CD4-positive, alpha-beta T cell treated with Interleukin-2 at 100 ng/mL for 4 hours (primary cell): ENCODE results near the gene USP17L17.
A peak's percentile ranks its signal among the peaks of the same experiment; 100 is the strongest.
"Not testable (repeated sequence)": the region's sequence is repeated elsewhere in the genome, so short reads cannot be mapped to it uniquely, and the experiment has no call there.

ENCODE experiments used
- DNase-seq: peaks from one replicate; pipeline ENCODE4 v3.0.0-alpha.2; 2020; ENCODE audit warnings: low spot score

The USP17L17 gene, protein sequence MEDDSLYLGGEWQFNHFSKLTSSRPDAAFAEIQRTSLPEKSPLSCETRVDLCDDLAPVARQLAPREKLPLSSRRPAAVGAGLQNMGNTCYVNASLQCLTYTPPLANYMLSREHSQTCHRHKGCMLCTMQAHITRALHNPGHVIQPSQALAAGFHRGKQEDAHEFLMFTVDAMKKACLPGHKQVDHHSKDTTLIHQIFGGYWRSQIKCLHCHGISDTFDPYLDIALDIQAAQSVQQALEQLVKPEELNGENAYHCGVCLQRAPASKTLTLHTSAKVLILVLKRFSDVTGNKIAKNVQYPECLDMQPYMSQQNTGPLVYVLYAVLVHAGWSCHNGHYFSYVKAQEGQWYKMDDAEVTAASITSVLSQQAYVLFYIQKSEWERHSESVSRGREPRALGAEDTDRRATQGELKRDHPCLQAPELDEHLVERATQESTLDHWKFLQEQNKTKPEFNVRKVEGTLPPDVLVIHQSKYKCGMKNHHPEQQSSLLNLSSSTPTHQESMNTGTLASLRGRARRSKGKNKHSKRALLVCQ

DNA sequence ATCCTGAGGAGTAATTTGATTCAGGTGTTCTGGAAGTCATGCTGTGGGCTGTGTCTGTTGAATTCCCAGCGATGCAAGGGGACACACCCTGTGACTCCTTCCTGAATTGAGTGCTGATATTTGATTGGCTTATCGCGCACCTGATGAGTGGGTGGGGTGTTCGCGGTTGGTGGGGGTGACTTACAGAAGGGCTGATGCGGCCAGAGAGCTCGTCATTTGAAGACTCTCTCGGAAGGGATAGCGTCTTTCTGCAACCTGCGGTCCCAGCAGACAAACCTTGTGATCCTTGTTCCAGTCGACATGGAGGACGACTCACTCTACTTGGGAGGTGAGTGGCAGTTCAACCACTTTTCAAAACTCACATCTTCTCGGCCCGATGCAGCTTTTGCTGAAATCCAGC lies at the start of gene USP17L17:
Gene USP17L17, plus strand, starts transcription at position 301 of the 400 bp plus-strand sequence. Its CDS starts 0 bp downstream, at position 301.
- DNase-seq: not testable (repeated sequence)

DNA sequence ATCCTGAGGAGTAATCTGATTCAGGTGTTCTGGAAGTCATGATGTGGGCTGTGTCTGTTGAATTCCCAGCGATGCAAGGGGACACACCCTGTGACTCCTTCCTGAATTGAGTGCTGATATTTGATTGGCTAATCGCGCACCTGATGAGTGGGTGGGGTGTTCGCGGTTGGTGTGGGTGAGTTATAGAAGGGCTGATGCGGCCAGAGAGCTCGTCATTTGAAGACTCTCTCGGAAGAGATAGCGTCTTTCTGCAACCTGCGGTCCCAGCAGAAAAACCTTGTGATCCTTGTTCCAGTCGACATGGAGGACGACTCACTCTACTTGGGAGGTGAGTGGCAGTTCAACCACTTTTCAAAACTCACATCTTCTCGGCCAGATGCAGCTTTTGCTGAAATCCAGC lies 33.3 kb upstream of the USP17L17 start, which contains the start of gene USP17L10:
Gene USP17L10, plus strand, starts transcription at position 301 of the 400 bp plus-strand sequence. Its CDS starts 0 bp downstream, at position 301.
- DNase-seq: not testable (repeated sequence)

DNA sequence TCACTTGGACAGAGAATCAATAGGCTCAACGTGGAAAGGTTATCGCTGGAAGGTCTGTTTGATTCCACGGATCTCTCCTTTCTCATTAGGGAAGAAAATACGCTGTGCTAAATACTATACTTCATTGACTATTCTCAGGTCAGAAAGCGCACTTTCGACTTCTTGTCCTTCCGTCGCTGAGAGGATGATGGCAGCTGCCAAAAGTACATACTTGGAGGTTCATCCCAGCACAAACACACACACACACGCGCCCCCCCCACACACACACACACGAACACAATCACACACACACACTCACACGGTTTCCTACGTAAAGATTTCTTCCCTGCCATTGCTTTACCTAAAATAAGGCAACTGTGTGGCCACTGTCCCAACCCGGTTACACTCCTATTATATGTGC lies 29.0 kb upstream of the USP17L17 start:
- not testable (repeated sequence) for DNase-seq

DNA sequence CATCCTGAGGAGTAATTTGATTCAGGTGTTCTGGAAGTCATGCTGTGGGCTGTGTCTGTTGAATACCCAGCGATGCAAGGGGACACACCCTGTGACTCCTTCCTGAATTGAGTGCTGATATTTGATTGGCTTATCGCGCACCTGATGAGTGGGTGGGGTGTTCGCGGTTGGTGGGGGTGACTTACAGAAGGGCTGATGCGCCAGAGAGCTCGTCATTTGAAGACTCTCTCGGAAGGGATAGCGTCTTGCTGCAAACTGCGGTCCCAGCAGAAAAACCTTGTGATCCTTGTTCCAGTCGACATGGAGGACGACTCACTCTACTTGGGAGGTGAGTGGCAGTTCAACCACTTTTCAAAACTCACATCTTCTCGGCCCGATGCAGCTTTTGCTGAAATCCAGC lies 28.6 kb upstream of the USP17L17 start, which contains the start of gene USP17L11:
Gene USP17L11, plus strand, starts transcription at position 301 of the 400 bp plus-strand sequence. Its CDS starts 0 bp downstream, at position 301.
- DNase-seq: not testable (repeated sequence)

DNA sequence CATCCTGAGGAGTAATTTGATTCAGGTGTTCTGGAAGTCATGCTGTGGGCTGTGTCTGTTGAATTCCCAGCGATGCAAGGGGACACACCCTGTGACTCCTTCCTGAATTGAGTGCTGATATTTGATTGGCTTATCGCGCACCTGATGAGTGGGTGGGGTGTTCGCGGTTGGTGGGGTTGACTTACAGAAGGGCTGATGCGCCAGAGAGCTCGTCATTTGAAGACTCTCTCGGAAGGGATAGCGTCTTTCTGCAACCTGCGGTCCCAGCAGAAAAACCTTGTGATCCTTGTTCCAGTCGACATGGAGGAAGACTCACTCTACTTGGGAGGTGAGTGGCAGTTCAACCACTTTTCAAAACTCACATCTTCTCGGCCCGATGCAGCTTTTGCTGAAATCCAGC lies 23.8 kb upstream of the USP17L17 start, which contains the start of gene USP17L12:
Gene USP17L12, plus strand, starts transcription at position 301 of the 400 bp plus-strand sequence. Its CDS starts 0 bp downstream, at position 301.
- not testable (repeated sequence) for DNase-seq

DNA sequence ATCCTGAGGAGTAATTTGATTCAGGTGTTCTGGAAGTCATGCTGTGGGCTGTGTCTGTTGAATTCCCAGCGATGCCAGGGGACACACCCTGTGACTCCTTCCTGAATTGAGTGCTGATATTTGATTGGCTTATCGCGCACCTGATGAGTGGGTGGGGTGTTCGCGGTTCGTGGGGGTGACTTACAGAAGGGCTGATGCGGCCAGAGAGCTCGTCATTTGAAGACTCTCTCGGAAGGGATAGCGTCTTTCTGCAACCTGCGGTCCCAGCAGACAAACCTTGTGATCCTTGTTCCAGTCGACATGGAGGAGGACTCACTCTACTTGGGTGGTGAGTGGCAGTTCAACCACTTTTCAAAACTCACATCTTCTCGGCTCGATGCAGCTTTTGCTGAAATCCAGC lies 19.1 kb upstream of the USP17L17 start, which contains the start of gene USP17L13:
Gene USP17L13, plus strand, starts transcription at position 301 of the 400 bp plus-strand sequence. Its CDS starts 0 bp downstream, at position 301.
- not testable (repeated sequence) for DNase-seq

DNA sequence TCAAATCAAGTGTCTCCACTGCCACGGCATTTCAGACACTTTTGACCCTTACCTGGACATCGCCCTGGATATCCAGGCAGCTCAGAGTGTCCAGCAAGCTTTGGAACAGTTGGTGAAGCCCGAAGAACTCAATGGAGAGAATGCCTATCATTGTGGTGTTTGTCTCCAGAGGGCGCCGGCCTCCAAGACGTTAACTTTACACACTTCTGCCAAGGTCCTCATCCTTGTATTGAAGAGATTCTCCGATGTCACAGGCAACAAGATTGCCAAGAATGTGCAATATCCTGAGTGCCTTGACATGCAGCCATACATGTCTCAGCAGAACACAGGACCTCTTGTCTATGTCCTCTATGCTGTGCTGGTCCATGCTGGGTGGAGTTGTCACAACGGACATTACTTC lies 13.4 kb upstream of the USP17L17 start:
- DNase-seq: not testable (repeated sequence)

DNA sequence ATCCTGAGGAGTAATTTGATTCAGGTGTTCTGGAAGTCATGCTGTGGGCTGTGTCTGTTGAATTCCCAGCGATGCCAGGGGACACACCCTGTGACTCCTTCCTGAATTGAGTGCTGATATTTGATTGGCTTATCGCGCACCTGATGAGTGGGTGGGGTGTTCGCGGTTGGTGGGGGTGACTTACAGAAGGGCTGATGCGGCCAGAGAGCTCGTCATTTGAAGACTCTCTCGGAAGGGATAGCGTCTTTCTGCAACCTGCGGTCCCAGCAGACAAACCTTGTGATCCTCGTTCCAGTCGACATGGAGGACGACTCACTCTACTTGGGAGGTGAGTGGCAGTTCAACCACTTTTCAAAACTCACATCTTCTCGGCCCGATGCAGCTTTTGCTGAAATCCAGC lies 9.6 kb upstream of the USP17L17 start, which contains the start of gene USP17L15:
Gene USP17L15, plus strand, starts transcription at position 301 of the 400 bp plus-strand sequence. Its CDS starts 0 bp downstream, at position 301.
- DNase-seq: not testable (repeated sequence)

DNA sequence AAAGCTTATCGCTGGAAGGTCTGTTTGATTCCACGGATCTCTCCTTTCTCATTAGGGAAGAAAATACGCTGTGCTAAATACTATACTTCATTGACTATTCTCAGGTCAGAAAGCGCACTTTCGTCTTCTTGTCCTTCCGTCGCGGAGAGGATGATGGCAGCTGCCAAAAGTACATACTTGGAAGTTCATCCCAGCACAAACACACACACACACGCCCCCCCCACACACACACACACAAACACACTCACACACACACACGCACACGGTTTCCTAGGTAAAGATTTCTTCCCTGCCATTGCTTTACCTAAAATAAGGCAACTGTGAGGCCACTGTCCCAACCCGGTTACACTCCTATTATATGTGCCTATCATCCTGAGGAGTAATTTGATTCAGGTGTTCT lies 5.2 kb upstream of the USP17L17 start:
- DNase-seq: peak; percentile 18

DNA sequence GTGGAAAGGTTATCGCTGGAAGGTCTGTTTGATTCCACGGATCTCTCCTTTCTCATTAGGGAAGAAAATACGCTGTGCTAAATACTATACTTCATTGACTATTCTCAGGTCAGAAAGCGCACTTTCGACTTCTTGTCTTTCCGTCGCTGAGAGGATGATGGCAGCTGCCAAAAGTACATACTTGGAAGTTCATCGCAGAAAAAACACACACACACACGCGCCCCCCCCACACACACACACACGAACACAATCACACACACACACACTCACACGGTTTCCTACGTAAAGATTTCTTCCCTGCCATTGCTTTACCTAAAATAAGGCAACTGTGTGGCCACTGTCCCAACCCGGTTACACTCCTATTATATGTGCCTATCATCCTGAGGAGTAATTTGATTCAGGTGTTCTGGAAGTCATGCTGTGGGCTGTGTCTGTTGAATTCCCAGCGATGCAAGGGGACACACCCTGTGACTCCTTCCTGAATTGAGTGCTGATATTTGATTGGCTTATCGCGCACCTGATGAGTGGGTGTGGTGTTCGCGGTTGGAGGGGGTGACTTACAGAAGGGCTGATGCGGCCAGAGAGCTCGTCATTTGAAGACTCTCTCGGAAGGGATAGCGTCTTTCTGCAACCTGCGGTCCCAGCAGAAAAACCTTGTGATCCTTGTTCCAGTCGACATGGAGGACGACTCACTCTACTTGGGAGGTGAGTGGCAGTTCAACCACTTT lies 4.4 kb downstream of the USP17L17 start, which contains the start of gene USP17L18:
Gene USP17L18, plus strand, starts transcription at position 678 of the 728 bp plus-strand sequence. Its CDS starts 0 bp downstream, at position 678.
- peak; percentile 0 for DNase-seq

DNA sequence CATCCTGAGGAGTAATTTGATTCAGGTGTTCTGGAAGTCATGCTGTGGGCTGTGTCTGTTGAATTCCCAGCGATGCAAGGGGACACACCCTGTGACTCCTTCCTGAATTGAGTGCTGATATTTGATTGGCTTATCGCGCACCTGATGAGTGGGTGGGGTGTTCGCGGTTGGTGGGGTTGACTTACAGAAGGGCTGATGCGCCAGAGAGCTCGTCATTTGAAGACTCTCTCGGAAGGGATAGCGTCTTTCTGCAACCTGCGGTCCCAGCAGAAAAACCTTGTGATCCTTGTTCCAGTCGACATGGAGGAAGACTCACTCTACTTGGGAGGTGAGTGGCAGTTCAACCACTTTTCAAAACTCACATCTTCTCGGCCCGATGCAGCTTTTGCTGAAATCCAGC lies 9.4 kb downstream of the USP17L17 start, which contains the start of gene USP17L19:
Gene USP17L19, plus strand, starts transcription at position 301 of the 400 bp plus-strand sequence. Its CDS starts 0 bp downstream, at position 301.
- DNase-seq: not testable (repeated sequence)

DNA sequence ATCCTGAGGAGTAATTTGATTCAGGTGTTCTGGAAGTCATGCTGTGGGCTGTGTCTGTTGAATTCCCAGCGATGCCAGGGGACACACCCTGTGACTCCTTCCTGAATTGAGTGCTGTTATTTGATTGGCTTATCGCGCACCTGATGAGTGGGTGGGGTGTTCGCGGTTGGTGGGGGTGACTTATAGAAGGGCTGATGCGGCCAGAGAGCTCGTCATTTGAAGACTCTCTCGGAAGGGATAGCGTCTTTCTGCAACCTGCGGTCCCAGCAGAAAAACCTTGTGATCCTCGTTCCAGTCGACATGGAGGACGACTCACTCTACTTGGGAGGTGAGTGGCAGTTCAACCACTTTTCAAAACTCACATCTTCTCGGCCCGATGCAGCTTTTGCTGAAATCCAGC lies 14.1 kb downstream of the USP17L17 start, which contains the start of gene USP17L20:
Gene USP17L20, plus strand, starts transcription at position 301 of the 400 bp plus-strand sequence. Its CDS starts 0 bp downstream, at position 301.
- DNase-seq: not testable (repeated sequence)

DNA sequence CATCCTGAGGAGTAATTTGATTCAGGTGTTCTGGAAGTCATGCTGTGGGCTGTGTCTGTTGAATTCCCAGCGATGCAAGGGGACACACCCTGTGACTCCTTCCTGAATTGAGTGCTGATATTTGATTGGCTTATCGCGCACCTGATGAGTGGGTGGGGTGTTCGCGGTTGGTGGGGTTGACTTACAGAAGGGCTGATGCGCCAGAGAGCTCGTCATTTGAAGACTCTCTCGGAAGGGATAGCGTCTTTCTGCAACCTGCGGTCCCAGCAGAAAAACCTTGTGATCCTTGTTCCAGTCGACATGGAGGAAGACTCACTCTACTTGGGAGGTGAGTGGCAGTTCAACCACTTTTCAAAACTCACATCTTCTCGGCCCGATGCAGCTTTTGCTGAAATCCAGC lies 18.9 kb downstream of the USP17L17 start, which contains the start of gene USP17L21:
Gene USP17L21, plus strand, starts transcription at position 301 of the 400 bp plus-strand sequence. Its CDS starts 0 bp downstream, at position 301.
- not testable (repeated sequence) for DNase-seq

DNA sequence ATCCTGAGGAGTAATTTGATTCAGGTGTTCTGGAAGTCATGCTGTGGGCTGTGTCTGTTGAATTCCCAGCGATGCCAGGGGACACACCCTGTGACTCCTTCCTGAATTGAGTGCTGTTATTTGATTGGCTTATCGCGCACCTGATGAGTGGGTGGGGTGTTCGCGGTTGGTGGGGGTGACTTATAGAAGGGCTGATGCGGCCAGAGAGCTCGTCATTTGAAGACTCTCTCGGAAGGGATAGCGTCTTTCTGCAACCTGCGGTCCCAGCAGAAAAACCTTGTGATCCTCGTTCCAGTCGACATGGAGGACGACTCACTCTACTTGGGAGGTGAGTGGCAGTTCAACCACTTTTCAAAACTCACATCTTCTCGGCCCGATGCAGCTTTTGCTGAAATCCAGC lies 23.6 kb downstream of the USP17L17 start, which contains the start of gene USP17L22:
Gene USP17L22, plus strand, starts transcription at position 301 of the 400 bp plus-strand sequence. Its CDS starts 0 bp downstream, at position 301.
- DNase-seq: not testable (repeated sequence)

DNA sequence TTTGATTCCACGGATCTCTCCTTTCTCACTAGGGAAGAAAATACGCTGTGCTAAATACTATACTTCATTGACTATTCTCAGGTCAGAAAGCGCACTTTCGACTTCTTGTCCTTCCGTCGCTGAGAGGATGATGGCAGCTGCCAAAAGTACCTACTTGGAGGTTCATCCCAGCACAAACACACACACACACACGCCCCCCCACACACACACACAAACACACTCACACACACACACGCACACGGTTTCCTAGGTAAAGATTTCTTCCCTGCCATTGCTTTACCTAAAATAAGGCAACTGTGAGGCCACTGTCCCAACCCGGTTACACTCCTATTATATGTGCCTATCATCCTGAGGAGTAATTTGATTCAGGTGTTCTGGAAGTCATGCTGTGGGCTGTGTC lies 28.0 kb downstream of the USP17L17 start:
- not testable (repeated sequence) for DNase-seq
